Measurements from ENCODE around the gene ULBP3. TPM values are rescaled to one million over a fixed set of nuclear protein-coding genes. Genes with fewer than 3 reads are reported as not detected.

Gene ULBP3
- total RNA-seq, 1 donor from 2014 or later, result 3.3 TPM

Other genes with a start within 250 kb of the ULBP3 start
- 59.6 and 75.2 TPM in 2 replicates for gene LRP11, start 204.8 kb downstream of the ULBP3 start, total RNA-seq
- not detected in 2 replicates for gene RAET1E, start 171.0 kb downstream of the ULBP3 start, total RNA-seq
- 0.55 and 0.73 TPM in 2 replicates for gene RAET1G, start 146.0 kb downstream of the ULBP3 start, total RNA-seq
- gene ULBP2, start 127.1 kb downstream of the ULBP3 start, total RNA-seq, result 2.1 and 2.9 TPM in 2 replicates
- gene ULBP1, start 105.2 kb downstream of the ULBP3 start, total RNA-seq, result 10.7 and 11.5 TPM in 2 replicates
- not detected in 2 replicates for gene RAET1L, start 43.6 kb downstream of the ULBP3 start, total RNA-seq
- 0.46 and 0.60 TPM in 2 replicates for gene PPP1R14C, start 73.9 kb upstream of the ULBP3 start, total RNA-seq

Measured in osteocyte (in vitro differentiated cells).